ENCODE measurements around the gene TP53. TPM values are rescaled to one million over a fixed set of nuclear protein-coding genes. Genes with fewer than 3 reads are reported as not detected.

Gene TP53
- total and polyA plus RNA-seq, 3 experiments from 2014 or later: 33.5 to 151 (median 150) TPM

DNA sequence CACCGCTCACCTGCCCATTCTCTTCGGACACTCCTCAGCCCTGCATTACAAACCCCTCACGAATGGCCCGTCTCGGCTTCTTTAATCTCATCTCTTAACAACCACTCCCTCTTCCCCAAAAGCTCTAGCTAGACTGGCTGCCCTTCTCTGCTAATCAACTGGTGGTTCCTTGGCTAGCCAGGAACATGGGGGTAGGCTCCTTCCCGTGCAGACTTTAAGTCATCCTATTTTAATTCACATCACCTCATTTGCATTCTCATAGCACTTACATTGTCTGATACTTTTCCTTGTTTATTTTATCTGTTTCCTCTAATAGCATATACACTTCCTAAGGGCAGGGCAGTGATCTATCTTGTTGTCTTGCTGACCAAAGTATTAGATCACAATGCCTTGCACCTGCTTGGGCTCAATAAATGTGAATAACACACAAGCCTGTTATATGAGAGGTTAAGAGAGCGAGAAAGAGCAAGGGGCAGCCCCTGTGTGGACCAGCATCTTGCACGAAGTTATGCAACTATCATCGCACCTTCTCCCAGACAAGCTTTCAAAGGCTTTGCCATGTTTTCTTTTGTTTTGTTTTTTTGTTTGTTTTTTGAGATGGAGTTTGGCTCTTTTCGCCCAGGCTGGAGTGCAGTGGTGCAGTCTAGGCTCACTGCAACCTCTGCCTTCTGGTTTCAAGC is 9.8 kb downstream of the TP53 start:
- DNase-seq: no peak
- ChIA-PET CTCF (interaction anchor here (1.2 to 5.2 kb wide), 2 partner anchors 10 to 50 kb away, joined by 3 to 25 read pairs; partner anchors contain the start of genes SAT2, TP53 and WRAP53), POLR2A (interaction anchor here (1.0 to 1.1 kb wide), 2 partner anchors 10 to 50 kb away, joined by 3 to 5 read pairs; partner anchors contain the start of genes SAT2 and TP53)
- no peaks in the 10 kb centered on the region for H3K27me3 Mint-ChIP-seq
- H3K27ac ChIP-seq (ENCODE audit: low read depth, low read length): no peak overlapping the region
- no peaks in the 10 kb centered on the region for H3K27me3 ChIP-seq (ENCODE audit: insufficient read depth, low read length, poor library complexity, severe bottlenecking)
- peaks cover 0 to 4% (median 3%) of the 10 kb centered on the region in 5 donors for H3K9me3 Mint-ChIP-seq
- H3K4me1 Mint-ChIP-seq: peaks cover 8 to 17% (median 13%) of the 10 kb centered on the region in 3 donors
- H3K27ac Mint-ChIP-seq: peak overlapping the region in 2 of 8 donors; percentile 12 to 39
- no peak overlapping the region for H3K4me3 ChIP-seq (ENCODE audit: low read length)
- H3K36me3 ChIP-seq (ENCODE audit: insufficient read depth, low read length): peaks cover 22% of the 10 kb centered on the region
- peaks cover 20 to 47% (median 26%) of the 10 kb centered on the region in 3 donors for H3K36me3 Mint-ChIP-seq
- no peak overlapping the region for H3K4me3 Mint-ChIP-seq
- H3K4me1 ChIP-seq (ENCODE audit: insufficient read depth, low read length): no peaks in the 10 kb centered on the region
- peaks cover 8% of the 10 kb centered on the region for H3K9me3 ChIP-seq (ENCODE audit: low read length)

DNA sequence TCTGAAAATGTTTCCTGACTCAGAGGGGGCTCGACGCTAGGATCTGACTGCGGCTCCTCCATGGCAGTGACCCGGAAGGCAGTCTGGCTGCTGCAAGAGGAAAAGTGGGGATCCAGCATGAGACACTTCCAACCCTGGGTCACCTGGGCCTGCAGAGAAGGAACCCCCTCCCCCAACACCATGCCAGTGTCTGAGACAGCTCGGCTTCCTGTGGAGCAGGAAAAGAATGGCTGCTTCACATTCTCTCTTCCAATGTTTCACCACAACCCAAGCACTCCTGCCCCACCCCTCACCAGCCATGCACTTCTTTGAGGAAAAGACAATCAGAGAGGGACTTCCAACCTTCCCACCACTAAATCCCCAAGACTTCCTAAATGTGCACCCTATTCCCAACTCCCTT is 10.8 kb downstream of the TP53 start:
- ChIA-PET CTCF (interaction anchor here (1.2 to 5.2 kb wide), 3 partner anchors 10 to 49 kb away, joined by 3 to 25 read pairs (median 3); partner anchors contain the start of genes SAT2, TP53 and WRAP53), POLR2A (no interaction called here)
- Mint-ChIP-seq H3K4me3 (no peak overlapping the region), H3K9me3 (peaks cover 0 to 4% (median 3%) of the 10 kb centered on the region in 5 donors), H3K36me3 (peaks cover 23 to 51% (median 26%) of the 10 kb centered on the region in 3 donors), H3K4me1 (peaks cover 7 to 14% (median 13%) of the 10 kb centered on the region in 3 donors), H3K27ac (peak overlapping the region in 1 of 8 donors; percentile 45), H3K27me3 (no peaks in the 10 kb centered on the region)
- Histone ChIP-seq H3K9me3 (ENCODE audit: low read length) (peaks cover 8% of the 10 kb centered on the region), H3K4me3 (ENCODE audit: low read length) (no peak overlapping the region), H3K4me1 (ENCODE audit: insufficient read depth, low read length) (no peaks in the 10 kb centered on the region), H3K36me3 (ENCODE audit: insufficient read depth, low read length) (peaks cover 24% of the 10 kb centered on the region), H3K27me3 (ENCODE audit: insufficient read depth, low read length, poor library complexity, severe bottlenecking) (no peaks in the 10 kb centered on the region), H3K27ac (ENCODE audit: low read depth, low read length) (no peak overlapping the region)
- no peak for DNase-seq

DNA sequence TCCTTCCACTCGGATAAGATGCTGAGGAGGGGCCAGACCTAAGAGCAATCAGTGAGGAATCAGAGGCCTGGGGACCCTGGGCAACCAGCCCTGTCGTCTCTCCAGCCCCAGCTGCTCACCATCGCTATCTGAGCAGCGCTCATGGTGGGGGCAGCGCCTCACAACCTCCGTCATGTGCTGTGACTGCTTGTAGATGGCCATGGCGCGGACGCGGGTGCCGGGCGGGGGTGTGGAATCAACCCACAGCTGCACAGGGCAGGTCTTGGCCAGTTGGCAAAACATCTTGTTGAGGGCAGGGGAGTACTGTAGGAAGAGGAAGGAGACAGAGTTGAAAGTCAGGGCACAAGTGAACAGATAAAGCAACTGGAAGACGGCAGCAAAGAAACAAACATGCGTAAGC is 12.4 kb downstream of the TP53 start:
- DNase-seq: no peak
- ChIA-PET CTCF (interaction anchor here (5.2 kb wide), 1 partner anchor 12 kb away, joined by 25 read pairs; the partner anchor contains the start of genes TP53 and WRAP53), POLR2A (no interaction called here)
- Histone ChIP-seq H3K9me3 (ENCODE audit: low read length) (peaks cover 8% of the 10 kb centered on the region), H3K4me1 (ENCODE audit: insufficient read depth, low read length) (no peaks in the 10 kb centered on the region), H3K4me3 (ENCODE audit: low read length) (no peak overlapping the region), H3K36me3 (ENCODE audit: insufficient read depth, low read length) (peaks cover 34% of the 10 kb centered on the region), H3K27ac (ENCODE audit: low read depth, low read length) (no peak overlapping the region), H3K27me3 (ENCODE audit: insufficient read depth, low read length, poor library complexity, severe bottlenecking) (no peaks in the 10 kb centered on the region)
- Mint-ChIP-seq H3K4me1 (peaks cover 7 to 13% (median 11%) of the 10 kb centered on the region in 3 donors), H3K36me3 (peaks cover 29 to 63% (median 33%) of the 10 kb centered on the region in 3 donors), H3K27ac (peak overlapping the region in 1 of 8 donors; percentile 26), H3K4me3 (peak overlapping the region in 1 of 7 donors; percentile 3), H3K27me3 (no peaks in the 10 kb centered on the region), H3K9me3 (peaks cover 0 to 4% (median 3%) of the 10 kb centered on the region in 5 donors)

DNA sequence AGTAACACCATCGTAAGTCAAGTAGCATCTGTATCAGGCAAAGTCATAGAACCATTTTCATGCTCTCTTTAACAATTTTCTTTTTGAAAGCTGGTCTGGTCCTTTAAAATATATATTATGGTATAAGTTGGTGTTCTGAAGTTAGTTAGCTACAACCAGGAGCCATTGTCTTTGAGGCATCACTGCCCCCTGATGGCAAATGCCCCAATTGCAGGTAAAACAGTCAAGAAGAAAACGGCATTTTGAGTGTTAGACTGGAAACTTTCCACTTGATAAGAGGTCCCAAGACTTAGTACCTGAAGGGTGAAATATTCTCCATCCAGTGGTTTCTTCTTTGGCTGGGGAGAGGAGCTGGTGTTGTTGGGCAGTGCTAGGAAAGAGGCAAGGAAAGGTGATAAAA is 14.1 kb downstream of the TP53 start:
- peaks cover 5 to 8% (median 5%) of the 10 kb centered on the region in 3 donors for H3K4me1 Mint-ChIP-seq
- CTCF ChIA-PET: interaction anchor here (0.8 to 2.5 kb wide), 6 partner anchors 9 to 84 kb away, joined by 3 to 19 read pairs (median 3); partner anchors contain the start of genes ATP1B2, SOX15 and TP53

DNA sequence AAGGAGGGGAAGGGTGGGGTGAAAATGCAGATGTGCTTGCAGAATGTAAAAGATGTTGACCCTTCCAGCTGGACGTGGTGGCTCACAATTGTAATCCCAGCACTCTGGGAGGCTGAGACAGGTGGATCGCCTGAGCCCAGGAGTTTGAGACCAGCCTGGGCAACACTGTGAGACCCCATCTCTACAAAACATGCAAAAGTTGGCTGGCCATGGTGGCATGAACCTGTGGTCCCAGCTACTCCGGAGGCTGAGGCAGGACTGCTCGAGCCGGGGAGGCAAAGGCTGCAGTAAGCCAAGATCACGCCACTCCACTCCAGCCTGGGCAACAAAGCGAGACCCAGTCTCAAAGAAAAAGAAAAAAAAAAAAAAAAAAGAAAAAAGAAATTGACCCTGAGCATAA is 18.8 kb downstream of the TP53 start:
- Histone ChIP-seq H3K36me3 (ENCODE audit: insufficient read depth, low read length) (peaks cover 29% of the 10 kb centered on the region), H3K27me3 (ENCODE audit: insufficient read depth, low read length, poor library complexity, severe bottlenecking) (no peaks in the 10 kb centered on the region), H3K4me3 (ENCODE audit: low read length) (no peak overlapping the region), H3K9me3 (ENCODE audit: low read length) (peaks cover 3% of the 10 kb centered on the region), H3K27ac (ENCODE audit: low read depth, low read length) (no peak overlapping the region), H3K4me1 (ENCODE audit: insufficient read depth, low read length) (no peaks in the 10 kb centered on the region)
- no peaks in the 10 kb centered on the region for H3K27me3 Mint-ChIP-seq
- H3K9me3 Mint-ChIP-seq: peaks cover 0 to 4% (median 3%) of the 10 kb centered on the region in 5 donors
- POLR2A ChIA-PET: interaction anchor here (1.9 kb wide), 1 partner anchor 17 kb away, joined by 4 read pairs; no protein-coding TSS in a partner anchor
- CTCF ChIA-PET: no interaction called here
- no peak for DNase-seq
- H3K36me3 Mint-ChIP-seq: peaks cover 14 to 61% (median 20%) of the 10 kb centered on the region in 3 donors
- H3K4me3 Mint-ChIP-seq: no peak overlapping the region
- H3K27ac Mint-ChIP-seq: no peak overlapping the region
- no peaks in the 10 kb centered on the region for H3K4me1 Mint-ChIP-seq

More for the DNA sequence above, 14.1 kb downstream of the TP53 start:
- H3K36me3 Mint-ChIP-seq: peaks cover 29 to 77% (median 35%) of the 10 kb centered on the region in 3 donors
- Histone ChIP-seq H3K4me1 (ENCODE audit: insufficient read depth, low read length) (no peaks in the 10 kb centered on the region), H3K9me3 (ENCODE audit: low read length) (peaks cover 8% of the 10 kb centered on the region), H3K27ac (ENCODE audit: low read depth, low read length) (no peak overlapping the region), H3K36me3 (ENCODE audit: insufficient read depth, low read length) (peaks cover 44% of the 10 kb centered on the region), H3K27me3 (ENCODE audit: insufficient read depth, low read length, poor library complexity, severe bottlenecking) (no peaks in the 10 kb centered on the region), H3K4me3 (ENCODE audit: low read length) (no peak overlapping the region)
- POLR2A ChIA-PET: interaction anchor here (0.6 to 1.1 kb wide), 6 partner anchors 9 to 291 kb away, joined by 3 to 9 read pairs (median 3); partner anchors contain the start of genes MPDU1 and TP53
- no peak overlapping the region for H3K4me3 Mint-ChIP-seq
- H3K27ac Mint-ChIP-seq: no peak overlapping the region
- peak in 1 of 5 donors; percentile 21 for DNase-seq
- peaks cover 0 to 4% (median 3%) of the 10 kb centered on the region in 5 donors for H3K9me3 Mint-ChIP-seq
- H3K27me3 Mint-ChIP-seq: no peaks in the 10 kb centered on the region

DNA sequence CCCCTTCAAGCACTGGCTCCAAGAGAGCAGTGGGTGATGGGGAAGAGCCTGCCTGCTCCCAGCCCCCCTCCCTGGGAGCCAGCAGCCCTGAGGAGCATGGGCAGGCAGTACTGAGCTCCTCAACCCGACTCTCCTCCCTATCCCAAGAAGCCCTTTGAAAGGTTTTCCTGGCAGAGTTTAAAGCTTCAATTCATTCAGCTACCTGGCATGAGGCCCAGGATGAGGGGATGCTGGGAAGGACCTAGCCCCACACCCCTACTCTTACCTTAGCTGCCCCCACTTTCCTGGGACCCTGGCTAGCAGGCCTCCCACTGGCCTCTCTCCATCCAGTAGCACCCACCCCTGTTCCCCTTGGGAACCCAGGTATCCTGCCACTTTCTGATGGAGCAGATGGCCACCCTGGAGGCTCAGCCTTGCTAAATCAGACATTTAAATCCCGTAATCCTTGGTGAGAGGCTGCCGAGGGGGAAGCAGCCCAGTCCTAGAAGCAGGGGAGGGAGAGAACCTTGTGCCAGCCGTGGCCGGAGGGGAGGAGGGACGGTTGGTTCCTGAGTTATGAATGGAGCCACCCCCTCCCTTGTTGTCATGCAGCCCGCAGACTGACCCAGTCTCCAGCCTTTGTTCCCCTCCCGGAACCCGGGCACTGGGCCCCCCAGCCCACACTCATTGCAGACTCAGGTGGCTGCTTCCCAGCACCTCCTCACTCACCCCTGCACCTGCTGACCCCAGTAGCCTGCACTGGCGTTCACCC is 19.5 kb downstream of the TP53 start:
- Histone ChIP-seq H3K4me3 (ENCODE audit: low read length) (no peak overlapping the region), H3K27me3 (ENCODE audit: insufficient read depth, low read length, poor library complexity, severe bottlenecking) (no peaks in the 10 kb centered on the region), H3K27ac (ENCODE audit: low read depth, low read length) (no peak overlapping the region), H3K36me3 (ENCODE audit: insufficient read depth, low read length) (peaks cover 23% of the 10 kb centered on the region), H3K9me3 (ENCODE audit: low read length) (no peaks in the 10 kb centered on the region), H3K4me1 (ENCODE audit: insufficient read depth, low read length) (no peaks in the 10 kb centered on the region)
- Mint-ChIP-seq H3K4me3 (no peak overlapping the region), H3K27ac (no peak overlapping the region), H3K9me3 (no peaks in the 10 kb centered on the region), H3K36me3 (peaks cover 8 to 56% (median 15%) of the 10 kb centered on the region in 3 donors), H3K27me3 (no peaks in the 10 kb centered on the region), H3K4me1 (no peaks in the 10 kb centered on the region)
- DNase-seq: no peak
- CTCF ChIA-PET: interaction anchor here (1.5 to 1.9 kb wide), 3 partner anchors 9 to 20 kb away, joined by 3 to 9 read pairs (median 4); partner anchors contain the start of gene TP53
- POLR2A ChIA-PET: interaction anchor here (0.5 to 1.9 kb wide), 2 partner anchors 17 to 913 kb away, joined by 4 to 8 read pairs; no protein-coding TSS in a partner anchor

DNA sequence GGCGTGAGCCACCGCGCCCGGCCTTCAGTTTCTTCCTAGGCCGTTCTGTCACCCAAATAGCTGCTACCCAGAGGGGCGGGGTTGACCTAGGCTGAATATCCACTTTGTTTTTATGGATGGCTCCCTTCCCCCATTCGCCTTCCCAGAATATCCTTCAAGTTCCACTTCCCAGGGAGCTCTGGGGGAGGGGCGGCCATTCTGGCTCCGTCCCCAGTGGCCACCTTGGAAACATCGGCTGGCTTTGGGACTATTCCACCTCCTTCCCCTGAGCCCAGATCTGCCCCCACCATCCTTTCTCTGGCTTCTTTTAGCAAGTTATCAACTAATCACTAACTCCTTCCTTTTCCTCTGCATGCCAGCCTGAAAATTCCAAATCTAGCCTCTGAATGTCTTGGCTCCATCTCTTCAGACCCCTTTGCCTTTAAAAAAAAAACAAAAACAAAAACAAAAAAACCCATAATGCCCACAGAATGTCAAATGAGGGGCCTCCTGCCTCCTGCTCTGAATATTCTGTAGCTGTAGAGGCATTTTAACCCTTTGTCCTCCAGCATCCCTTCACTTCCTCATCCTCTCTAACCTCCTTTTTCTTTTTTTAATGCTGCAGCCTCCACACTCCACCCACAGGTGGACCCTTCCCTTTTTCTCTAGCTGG is 30.2 kb downstream of the TP53 start:
- H3K36me3 Mint-ChIP-seq: no peaks in the 10 kb centered on the region
- no peak overlapping the region for H3K27ac Mint-ChIP-seq
- no peak for DNase-seq
- ChIA-PET POLR2A (no interaction called here), CTCF (no interaction called here)
- Histone ChIP-seq H3K27me3 (ENCODE audit: insufficient read depth, low read length, poor library complexity, severe bottlenecking) (no peaks in the 10 kb centered on the region), H3K27ac (ENCODE audit: low read depth, low read length) (no peak overlapping the region), H3K9me3 (ENCODE audit: low read length) (no peaks in the 10 kb centered on the region), H3K36me3 (ENCODE audit: insufficient read depth, low read length) (no peaks in the 10 kb centered on the region), H3K4me1 (ENCODE audit: insufficient read depth, low read length) (no peaks in the 10 kb centered on the region), H3K4me3 (ENCODE audit: low read length) (no peak overlapping the region)
- peaks cover 0 to 2% (median 0%) of the 10 kb centered on the region in 3 donors for H3K4me1 Mint-ChIP-seq
- H3K9me3 Mint-ChIP-seq: peaks cover 0 to 2% (median 0%) of the 10 kb centered on the region in 5 donors
- no peak overlapping the region for H3K4me3 Mint-ChIP-seq
- H3K27me3 Mint-ChIP-seq: peaks cover 8 to 10% of the 10 kb centered on the region in 2 donors

Data from CD8-positive, alpha-beta memory T cell (primary cell).